ENCODE data around the gene RAI1.

RAI1 gene

DNA sequence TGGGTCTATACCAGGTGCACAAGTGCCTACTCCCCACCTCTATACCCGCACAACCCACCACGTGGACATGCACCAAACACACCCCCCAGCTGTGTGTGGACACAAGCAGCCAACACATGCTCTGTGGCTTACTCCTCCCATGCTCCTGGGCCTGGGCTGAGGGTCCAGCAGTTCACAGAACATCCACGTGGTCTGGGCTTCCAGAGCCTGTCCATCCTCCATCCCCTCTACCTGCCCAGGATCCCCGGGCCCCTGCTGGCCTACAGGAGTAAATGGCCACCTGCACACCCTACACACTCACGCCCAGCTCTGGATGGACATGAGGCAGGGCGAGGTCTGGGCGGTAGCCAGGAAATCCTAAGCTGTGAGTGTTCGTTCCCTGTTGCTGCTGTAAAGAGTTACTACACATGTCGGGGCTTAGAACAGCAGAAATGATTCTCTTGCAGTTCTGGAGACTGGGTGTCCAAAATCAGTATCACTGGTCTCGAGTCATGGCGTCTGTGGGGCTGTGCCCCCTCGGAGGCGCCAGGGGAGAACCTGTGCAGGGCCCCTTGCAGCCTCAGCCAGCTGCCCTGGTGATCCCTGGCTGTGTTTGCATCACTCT lies 15.0 kb upstream of the RAI1 start:
- no peak overlapping the region for H3K4me3 ChIP-seq (ENCODE audit: low read depth, low read length)
- TF ChIP-seq, protein P1, sequence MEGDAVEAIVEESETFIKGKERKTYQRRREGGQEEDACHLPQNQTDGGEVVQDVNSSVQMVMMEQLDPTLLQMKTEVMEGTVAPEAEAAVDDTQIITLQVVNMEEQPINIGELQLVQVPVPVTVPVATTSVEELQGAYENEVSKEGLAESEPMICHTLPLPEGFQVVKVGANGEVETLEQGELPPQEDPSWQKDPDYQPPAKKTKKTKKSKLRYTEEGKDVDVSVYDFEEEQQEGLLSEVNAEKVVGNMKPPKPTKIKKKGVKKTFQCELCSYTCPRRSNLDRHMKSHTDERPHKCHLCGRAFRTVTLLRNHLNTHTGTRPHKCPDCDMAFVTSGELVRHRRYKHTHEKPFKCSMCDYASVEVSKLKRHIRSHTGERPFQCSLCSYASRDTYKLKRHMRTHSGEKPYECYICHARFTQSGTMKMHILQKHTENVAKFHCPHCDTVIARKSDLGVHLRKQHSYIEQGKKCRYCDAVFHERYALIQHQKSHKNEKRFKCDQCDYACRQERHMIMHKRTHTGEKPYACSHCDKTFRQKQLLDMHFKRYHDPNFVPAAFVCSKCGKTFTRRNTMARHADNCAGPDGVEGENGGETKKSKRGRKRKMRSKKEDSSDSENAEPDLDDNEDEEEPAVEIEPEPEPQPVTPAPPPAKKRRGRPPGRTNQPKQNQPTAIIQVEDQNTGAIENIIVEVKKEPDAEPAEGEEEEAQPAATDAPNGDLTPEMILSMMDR (IDR thresholded peaks at IDR 0.05; ENCODE audit: borderline replicate concordance, insufficient read depth, low read depth, low read length) = no peak

DNA sequence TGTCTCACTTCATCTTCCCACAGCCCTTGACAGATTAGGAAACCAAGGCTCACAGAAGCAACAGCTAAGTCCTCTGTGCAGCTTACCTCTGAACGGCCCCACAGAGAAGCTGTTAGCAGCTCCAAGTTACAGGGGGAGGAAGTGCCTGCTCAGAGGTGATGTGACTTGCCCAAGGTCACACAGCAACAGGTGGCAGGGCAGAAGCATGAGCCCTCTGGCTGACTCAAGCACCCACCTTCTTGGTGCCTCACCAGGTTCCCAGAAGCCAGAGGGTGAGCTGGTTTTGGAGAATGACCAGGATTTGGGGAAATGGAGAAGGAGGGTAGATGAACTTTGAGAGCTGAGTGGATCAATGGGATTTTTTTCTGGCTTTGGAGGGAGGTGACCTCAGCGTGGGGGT lies 14.0 kb upstream of the RAI1 start:
- no peak overlapping the region for H3K4me3 ChIP-seq (ENCODE audit: low read depth, low read length)
- TF ChIP-seq, protein P1 (IDR thresholded peaks at IDR 0.05; ENCODE audit: borderline replicate concordance, insufficient read depth, low read depth, low read length) = no peak

DNA sequence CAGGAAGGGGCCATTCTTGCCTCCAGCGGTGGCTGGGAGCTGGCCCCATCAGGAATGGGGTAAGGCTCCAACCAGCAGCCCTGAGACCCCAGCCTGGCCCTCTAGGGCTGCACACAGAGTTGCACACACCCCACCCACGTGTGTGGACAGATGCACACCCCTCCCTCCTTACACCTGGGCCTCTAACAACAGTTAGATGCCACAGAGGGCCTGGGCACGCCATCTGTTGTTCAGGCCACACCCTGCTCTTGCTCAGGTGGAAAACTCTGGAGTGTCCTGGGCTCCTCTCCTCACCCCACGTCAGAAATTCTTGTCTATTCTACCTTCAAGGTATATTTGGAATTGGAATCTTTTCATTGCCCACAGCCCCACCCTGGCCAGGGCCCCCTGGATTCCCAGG lies 13.3 kb upstream of the RAI1 start:
- H3K4me3 ChIP-seq (ENCODE audit: low read depth, low read length) = no peak overlapping the region
- TF ChIP-seq, protein P1 (IDR thresholded peaks at IDR 0.05; ENCODE audit: borderline replicate concordance, insufficient read depth, low read depth, low read length) = no peak

DNA sequence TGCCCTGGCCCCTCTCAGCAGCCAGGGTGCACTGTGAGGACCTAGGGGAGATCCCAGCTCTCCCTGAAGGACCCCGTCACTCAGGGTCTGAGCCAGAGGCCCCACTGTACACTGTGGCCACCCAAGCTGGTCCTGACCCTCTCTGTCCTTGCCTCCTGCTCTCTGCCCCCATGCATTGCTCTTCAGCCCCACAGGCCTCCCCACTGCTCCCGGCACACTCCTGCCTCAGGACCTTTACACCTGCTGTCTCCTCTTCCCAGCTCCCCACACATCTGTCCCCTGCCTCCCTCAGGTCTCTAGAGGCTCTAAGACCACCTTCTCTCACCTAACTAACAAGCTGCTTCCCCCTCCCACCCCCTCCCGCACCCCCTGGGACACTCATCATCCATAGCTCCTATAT lies 12.9 kb upstream of the RAI1 start:
- TF ChIP-seq, protein P1 (IDR thresholded peaks at IDR 0.05; ENCODE audit: borderline replicate concordance, insufficient read depth, low read depth, low read length) = no peak
- no peak overlapping the region for H3K4me3 ChIP-seq (ENCODE audit: low read depth, low read length)

DNA sequence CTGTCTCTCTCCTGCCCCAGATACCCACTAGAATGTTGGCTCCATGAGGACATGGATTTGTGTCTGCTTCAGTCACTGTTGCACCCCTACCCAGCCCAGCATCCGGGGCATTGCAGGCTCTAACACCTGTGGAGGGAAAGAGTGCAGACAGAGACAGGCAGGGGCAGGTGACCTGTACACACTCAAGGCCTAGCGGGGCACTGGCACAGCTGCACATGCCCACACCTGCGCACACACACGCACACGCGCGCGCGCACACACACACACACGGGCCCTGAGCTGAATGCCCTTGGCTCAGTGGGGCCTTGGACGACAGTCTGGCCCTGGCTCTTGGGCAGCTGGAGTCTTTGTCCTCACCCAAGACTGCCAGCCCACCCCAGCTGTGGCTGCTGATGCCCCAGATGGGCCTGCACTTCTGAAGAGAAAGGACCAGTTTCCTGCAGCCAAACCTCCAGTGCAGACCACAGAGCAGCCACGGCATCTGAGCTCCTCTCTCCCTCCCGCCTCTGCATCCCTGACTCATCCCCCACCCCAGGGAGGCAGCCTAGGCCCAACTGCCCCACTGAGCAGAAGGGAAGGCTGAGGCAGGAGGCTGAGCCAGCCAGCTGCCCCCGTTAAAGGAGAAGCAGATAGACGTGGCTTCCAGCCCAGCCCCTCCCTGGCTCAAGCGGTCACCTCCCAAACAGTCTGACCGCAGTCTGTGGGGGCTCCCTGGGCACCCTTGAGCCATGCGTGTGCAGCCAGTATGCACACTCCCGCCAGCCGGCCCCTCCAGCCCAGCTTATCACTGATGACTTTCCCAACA lies 12.3 kb upstream of the RAI1 start:
- no peak overlapping the region for H3K4me3 ChIP-seq (ENCODE audit: low read depth, low read length)
- TF ChIP-seq, protein P1 (IDR thresholded peaks at IDR 0.05; ENCODE audit: borderline replicate concordance, insufficient read depth, low read depth, low read length) = no peak

DNA sequence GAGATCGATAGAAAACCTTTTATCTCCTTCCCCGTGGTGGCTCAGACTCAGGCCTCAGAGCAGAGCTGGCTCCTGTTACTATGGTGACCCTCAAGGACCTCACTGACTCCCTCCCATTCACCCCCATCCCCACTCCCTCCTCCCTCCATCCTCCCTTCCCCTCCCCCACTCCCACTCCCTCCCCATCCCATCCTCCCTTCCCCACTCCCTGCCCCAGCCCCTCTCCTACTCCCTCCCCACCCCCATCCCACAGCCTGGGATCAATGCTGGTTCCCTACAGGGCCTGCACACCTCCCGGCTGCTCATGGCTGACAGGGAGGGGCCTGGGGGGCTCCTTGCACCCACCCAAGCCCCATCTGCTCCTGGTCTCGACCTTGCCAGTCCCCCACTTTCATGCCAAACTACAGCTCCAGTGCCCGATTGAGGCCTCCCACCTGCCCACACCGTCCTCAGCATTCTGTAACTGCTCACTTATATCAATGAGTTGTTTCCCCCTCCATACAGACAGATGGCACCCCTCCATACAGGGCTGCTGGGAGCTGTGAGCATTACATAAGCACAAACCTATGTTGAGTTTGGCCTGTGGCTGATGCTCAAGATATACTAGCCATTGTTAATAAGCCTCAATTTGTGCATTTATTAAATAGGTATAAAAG lies 11.6 kb upstream of the RAI1 start:
- H3K4me3 ChIP-seq (ENCODE audit: low read depth, low read length) = no peak overlapping the region
- TF ChIP-seq, protein P1 (IDR thresholded peaks at IDR 0.05; ENCODE audit: borderline replicate concordance, insufficient read depth, low read depth, low read length) = no peak

Measured in GM12875 (cell line).